ENCODE results near the gene ST8SIA1.

Gene ST8SIA1

GRCh38 chr12:22283006-22283506 is 51.5 kb downstream of the ST8SIA1 start:
- DNase-seq (ENCODE audit: low spot score) = no peak

- no peak for DNase-seq (ENCODE audit: low spot score)
These were observed 52.2 kb downstream of the ST8SIA1 start for GRCh38 chr12:22282283-22282682.

- DNase-seq (ENCODE audit: low spot score) = no peak
These were observed 57.6 kb downstream of the ST8SIA1 start for GRCh38 chr12:22276867-22277266.

GRCh38 chr12:22276313-22276712 is 58.2 kb downstream of the ST8SIA1 start:
- DNase-seq (ENCODE audit: low spot score) = no peak

GRCh38 chr12:22275843-22276242 is 58.7 kb downstream of the ST8SIA1 start:
- DNase-seq (ENCODE audit: low spot score) = no peak

GRCh38 chr12:22272335-22273151 is 62.0 kb downstream of the ST8SIA1 start:
- DNase-seq (ENCODE audit: low spot score) = no peak

GRCh38 chr12:22271023-22271422 is 63.5 kb downstream of the ST8SIA1 start:
- DNase-seq (ENCODE audit: low spot score) = no peak

GRCh38 chr12:22268973-22269372 is 65.5 kb downstream of the ST8SIA1 start:
- no peak for DNase-seq (ENCODE audit: low spot score)

- DNase-seq (ENCODE audit: low spot score) = no peak
These were observed 66.1 kb downstream of the ST8SIA1 start for GRCh38 chr12:22268406-22268805.

- DNase-seq (ENCODE audit: low spot score) = no peak
These were observed 68.4 kb downstream of the ST8SIA1 start for GRCh38 chr12:22266101-22266500.

GRCh38 chr12:22264380-22264779 is 70.1 kb downstream of the ST8SIA1 start:
- DNase-seq (ENCODE audit: low spot score) = no peak

GRCh38 chr12:22262309-22262708 is 72.2 kb downstream of the ST8SIA1 start:
- DNase-seq (ENCODE audit: low spot score) = no peak

GRCh38 chr12:22257100-22257499 is 77.4 kb downstream of the ST8SIA1 start:
- no peak for DNase-seq (ENCODE audit: low spot score)

GRCh38 chr12:22256605-22257004 is 77.9 kb downstream of the ST8SIA1 start:
- DNase-seq (ENCODE audit: low spot score) = no peak

GRCh38 chr12:22256041-22256441 is 78.5 kb downstream of the ST8SIA1 start:
- no peak for DNase-seq (ENCODE audit: low spot score)

- no peak for DNase-seq (ENCODE audit: low spot score)
These were observed 79.4 kb downstream of the ST8SIA1 start for GRCh38 chr12:22255097-22255496.

- no peak for DNase-seq (ENCODE audit: low spot score)
These were observed 80.0 kb downstream of the ST8SIA1 start for GRCh38 chr12:22254478-22254877.

- DNase-seq (ENCODE audit: low spot score) = no peak
These were observed 82.5 kb downstream of the ST8SIA1 start for GRCh38 chr12:22252057-22252456.

GRCh38 chr12:22250762-22251161 is 83.7 kb downstream of the ST8SIA1 start:
- DNase-seq (ENCODE audit: low spot score) = no peak

GRCh38 chr12:22248571-22249115 is 85.9 kb downstream of the ST8SIA1 start:
- no peak for DNase-seq (ENCODE audit: low spot score)

- no peak for DNase-seq (ENCODE audit: low spot score)
These were observed 86.4 kb downstream of the ST8SIA1 start for GRCh38 chr12:22248121-22248520.

GRCh38 chr12:22246217-22246846 is 88.2 kb downstream of the ST8SIA1 start:
- no peak for DNase-seq (ENCODE audit: low spot score)

- no peak for DNase-seq (ENCODE audit: low spot score)
These were observed 91.8 kb downstream of the ST8SIA1 start for GRCh38 chr12:22242726-22243125.
